ENCODE results near the gene AIG1.

Gene AIG1

GRCh38 chr6:143376861-143377260, 316.2 kb downstream of the AIG1 start:
- DNase-seq = no peak

GRCh38 chr6:143385636-143386035, 324.9 kb downstream of the AIG1 start:
- no peak for DNase-seq

GRCh38 chr6:143390278-143390677, 329.6 kb downstream of the AIG1 start:
- no peak for DNase-seq
